Hypothalamus (tissue), 51 donors: ENCODE measurements around the gene QSOX2.
"Not testable (repeated sequence)": the region's sequence is repeated elsewhere in the genome, so short reads cannot be mapped to it uniquely, and the experiment has no call there.

Experiments
- DNase-seq, 51 donors: peaks; one replicate each; lab custom pipeline; 2025; lab: John Stamatoyannopoulos, UW

QSOX2 gene

GRCh38 chr9:136267261-136268111 lies 21.9 kb upstream of the QSOX2 start:
- DNase-seq, result peak in 49 of 51 donors; percentile 10 to 88 (median 71)

- not testable (repeated sequence) for DNase-seq
Measured at GRCh38 chr9:136266641-136267040, 21.0 kb upstream of the QSOX2 start.

- DNase-seq, result no peak
Measured at GRCh38 chr9:136265561-136266355, 20.1 kb upstream of the QSOX2 start.

GRCh38 chr9:136264441-136265405 lies 19.1 kb upstream of the QSOX2 start:
- no peak for DNase-seq

DNA sequence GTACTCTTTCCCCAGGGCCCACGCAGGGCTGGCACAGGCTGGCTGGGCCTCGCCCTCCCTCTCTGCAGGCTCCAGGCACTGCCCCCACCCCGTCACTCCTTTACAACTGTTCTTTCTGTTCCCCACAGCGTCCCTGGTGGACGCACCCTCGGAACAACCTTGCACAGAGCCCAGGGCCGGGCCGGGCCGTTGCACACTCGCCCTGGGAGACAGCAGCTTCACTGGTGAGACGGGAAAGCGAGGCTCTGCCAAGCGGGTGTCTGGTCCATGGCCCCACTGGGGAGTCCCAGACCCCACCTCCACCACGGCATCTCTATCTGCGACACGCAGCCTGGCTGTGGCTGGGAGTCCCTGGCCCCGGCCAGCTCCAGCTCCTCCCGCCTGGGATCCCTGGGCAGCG lies 18.4 kb upstream of the QSOX2 start:
- DNase-seq, result no peak

DNA sequence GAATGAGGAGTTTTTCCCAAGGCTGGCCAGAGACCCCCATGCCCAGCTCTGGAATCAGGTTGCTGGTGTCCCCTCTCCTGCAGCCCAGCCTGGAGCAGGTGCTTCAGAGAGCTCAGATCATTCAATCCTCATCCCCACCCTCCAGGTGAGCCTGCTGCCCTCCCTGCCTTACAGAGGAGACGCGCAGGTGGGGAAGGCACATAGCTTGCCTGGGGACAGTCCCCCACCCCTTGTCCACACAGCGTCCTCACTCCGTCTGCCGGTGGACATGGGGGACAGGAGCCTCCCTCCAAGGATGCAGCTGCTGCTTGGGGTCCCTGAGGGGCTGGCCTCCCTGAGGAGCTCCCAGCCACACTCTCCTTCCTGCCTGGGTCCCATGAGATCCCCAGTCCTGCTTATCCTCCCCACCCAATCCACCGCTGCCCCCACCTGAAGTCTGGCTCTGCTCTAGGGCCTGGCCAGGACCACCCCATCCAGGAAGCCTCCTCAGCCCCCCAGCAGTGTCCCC lies 17.1 kb upstream of the QSOX2 start:
- DNase-seq, result no peak

DNA sequence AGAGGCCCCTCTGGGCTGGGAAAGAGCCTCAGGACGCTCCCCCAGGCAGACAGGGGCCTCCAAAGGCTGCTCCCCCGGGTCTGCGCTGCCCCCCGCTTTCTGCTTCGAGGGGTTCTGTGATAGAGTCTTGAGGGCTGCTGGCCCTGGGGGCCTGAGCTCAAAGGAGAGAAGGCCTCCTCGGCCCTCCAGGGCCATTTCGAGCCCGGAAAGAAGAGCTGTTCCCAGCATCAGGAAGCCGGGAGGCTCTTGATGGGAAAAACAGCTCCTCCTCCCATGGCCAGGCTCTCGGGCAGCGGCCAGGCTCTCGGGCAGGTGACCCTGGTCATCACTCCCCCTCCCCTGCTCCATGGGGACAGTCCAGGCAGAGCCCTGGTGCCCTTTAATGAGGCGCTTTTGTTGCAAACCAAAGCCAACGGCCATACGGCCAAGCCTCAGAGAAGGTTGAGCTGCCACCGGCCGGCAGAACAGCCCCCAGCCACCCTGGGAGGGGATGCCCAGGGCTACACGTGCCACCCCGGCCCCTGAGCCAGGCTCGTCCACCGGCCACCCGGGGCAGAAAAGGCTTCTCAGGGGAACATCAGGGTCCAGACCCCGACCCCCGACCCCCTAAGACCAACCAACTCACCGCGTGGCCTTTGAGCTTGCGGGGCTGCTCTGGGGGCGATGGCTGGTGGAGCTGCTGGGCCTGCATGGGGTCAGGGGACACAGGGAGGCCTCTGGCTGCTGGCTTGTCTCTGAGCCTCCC lies 16.2 kb upstream of the QSOX2 start:
- no peak for DNase-seq

DNA sequence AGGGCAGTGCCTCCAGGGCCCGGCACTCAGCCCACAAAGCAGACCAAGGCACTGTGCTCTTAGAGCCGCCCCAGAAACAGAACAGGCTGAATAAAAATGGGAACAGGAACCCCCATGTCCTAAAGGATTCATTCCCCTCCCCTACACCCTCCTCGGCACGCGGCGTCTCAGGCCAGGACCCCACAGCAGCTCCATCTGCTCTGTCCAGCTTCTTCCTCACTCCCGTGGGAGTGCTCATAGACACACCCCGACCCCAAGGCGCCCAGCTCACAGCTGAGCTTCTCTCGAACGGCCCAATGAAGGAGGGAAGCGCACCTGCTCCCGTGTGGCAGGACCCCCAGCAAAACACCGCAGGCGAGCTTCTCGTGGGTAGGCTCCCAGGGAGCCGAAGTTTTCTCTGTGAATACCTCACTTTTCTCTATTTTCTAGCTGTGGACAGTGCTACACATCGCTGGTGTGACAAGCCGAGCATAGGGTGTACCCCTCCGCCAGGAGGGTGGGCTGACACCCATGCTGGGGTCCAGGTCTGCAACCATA lies 15.4 kb upstream of the QSOX2 start:
- no peak for DNase-seq

GRCh38 chr9:136260521-136260920 lies 14.9 kb upstream of the QSOX2 start:
- no peak for DNase-seq

DNA sequence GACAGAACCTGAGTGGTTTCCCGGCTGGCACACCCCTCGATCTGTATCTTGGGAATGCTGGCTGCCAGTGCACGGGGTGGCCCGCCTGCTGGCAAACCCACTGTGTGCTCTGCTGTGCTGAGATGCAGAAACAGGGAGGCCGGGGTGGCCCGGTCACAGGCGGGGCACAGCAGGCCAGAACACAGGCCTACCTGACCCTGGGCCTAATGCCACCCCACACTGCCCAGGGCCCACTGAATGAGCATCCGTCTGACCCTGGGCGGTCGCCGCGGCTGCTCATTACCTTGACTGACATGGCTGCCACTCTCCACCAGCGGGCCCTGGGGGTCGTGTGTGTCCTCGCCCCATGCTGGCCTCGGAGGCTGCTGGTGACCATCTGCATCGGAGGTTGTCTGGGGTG lies 14.2 kb upstream of the QSOX2 start:
- no peak for DNase-seq

GRCh38 chr9:136259517-136259813 lies 13.9 kb upstream of the QSOX2 start:
- DNase-seq, result no peak

DNA sequence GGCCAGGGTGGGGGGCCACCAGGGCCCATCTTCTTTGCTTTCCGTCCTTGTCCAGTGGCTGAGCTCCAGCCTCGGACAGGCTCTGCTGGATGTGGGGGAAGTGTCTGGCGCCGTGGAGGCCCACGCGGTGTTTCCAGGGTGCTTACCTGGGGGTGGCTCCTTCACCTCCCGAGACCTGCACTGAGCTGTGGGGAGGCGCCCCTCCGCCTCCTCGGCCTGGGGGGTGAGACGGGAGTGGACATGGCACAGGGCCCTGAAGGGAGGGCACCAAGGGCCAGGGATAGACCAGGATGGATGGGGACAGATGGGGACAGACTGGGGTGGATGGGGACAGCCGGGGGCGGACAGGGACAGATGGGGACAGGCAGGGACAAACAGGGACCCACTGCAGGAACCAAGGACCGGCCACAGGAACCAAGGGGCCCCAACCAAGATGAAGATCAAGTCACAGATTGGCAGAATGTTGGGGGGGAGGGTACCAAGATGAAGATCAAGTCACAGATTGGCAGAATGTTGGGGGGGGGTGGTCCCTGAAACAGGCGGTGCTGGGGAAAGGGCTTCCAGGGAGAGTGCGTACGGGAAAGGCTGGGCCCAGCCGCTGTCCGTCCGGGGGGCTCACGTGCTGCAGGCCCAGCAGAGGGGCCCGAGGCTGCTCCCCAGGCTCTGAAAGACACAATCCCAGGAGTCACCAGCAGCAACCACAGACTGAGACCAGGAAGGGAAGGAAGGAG lies 13.3 kb upstream of the QSOX2 start:
- no peak for DNase-seq

DNA sequence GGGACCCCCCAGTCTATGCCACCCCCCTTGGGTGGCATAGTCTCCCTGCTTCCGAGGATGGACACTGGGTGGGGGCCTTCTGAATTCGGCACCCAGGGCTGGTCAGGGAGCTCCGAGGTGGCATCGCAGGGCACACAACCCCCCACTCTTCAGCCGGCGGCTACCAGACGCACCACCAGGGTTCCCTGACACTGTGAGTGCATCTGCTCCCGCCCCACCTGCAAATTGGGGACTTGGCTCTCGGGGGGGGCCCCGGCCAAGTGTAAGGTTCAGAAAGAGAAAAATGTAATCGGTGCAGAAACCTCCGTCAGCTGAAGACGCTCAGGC lies 12.7 kb upstream of the QSOX2 start:
- no peak for DNase-seq

DNA sequence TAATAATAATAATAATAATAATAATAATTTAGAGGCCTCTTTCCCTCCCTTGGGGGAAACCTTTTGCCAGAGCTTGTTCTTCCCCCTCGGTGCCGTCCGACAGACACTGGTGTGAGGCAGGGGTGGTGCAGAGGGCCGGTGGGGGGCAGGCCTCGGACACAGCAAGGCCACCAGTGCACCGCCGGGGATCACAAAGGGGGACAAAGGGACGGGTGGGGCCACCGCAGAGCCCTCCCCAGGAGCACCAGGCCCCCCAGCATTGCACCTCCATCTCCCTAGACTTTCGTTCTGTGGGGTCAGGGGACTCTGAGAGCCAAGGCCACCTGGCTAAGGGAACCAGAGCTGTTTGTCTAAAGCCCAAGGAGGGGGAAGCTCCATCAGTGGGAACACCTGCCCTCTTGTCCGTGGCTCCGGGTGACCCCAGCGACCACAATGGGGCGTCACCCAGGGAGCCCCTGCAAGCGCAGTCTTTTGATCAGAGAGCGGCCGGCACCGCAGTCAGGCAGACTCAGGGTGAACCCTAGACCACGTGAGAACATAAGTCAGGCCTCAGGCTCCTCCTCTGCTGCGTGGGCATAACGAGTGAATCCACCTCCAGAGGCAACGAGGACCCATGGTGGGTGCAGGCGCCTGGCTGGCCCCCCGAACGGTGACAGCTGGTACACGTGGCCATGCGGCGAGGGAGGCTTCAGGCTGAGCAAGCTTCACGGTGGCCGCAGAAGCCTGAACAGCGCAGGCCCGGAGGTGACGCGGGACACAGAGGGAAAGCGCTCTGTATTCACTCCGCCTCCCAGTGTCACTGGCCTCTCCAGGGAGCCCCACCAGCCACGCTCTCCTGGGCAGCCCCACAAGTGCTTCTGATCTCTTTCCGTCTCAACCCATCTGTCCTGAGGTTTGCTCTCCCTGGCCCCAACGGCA lies 12.0 kb upstream of the QSOX2 start:
- DNase-seq, result no peak

- no peak for DNase-seq
Measured at GRCh38 chr9:136255896-136256890, 10.6 kb upstream of the QSOX2 start.

- DNase-seq, result no peak
Measured at GRCh38 chr9:136255166-136255538, 9.5 kb upstream of the QSOX2 start.
